Ishikawa (cell line): ENCODE data around the gene EMX1.

Experiments used
- CEBPB ChIP-seq: IDR thresholded peaks from 2 replicates; pipeline ENCODE4 v1.6.1; 2012
- EGR1 ChIP-seq: IDR thresholded peaks from 2 replicates; pipeline ENCODE4 v1.6.1; 2012
- EP300 ChIP-seq: IDR thresholded peaks from 2 replicates; pipeline ENCODE4 v1.6.1; 2012; ENCODE audit warnings: borderline replicate concordance
- RAD21 ChIP-seq: IDR thresholded peaks from 2 replicates; pipeline ENCODE4 v1.6.1; 2012; ENCODE audit warnings: low read depth
- TAF1 ChIP-seq: IDR thresholded peaks from 2 replicates; pipeline ENCODE4 v1.6.1; 2012; ENCODE audit warnings: low read depth, mild to moderate bottlenecking
- TEAD4 ChIP-seq: IDR thresholded peaks from 2 replicates; pipeline ENCODE4 v1.6.1; 2012
- USF1 ChIP-seq: IDR thresholded peaks from 2 replicates; pipeline ENCODE4 v1.6.1; 2012
- ZBTB7A ChIP-seq: IDR thresholded peaks from 2 replicates; pipeline ENCODE4 v1.6.1; 2012; ENCODE audit warnings: low read depth
- TF ChIP-seq, protein P1 (sequence below): IDR thresholded peaks from 2 replicates; pipeline ENCODE4 v1.6.1; 2012; ENCODE audit warnings: low read depth, mild to moderate bottlenecking

GRCh38 chr2:72901426-72901825 is 15.9 kb upstream of the EMX1 start:
- no peak for TF ChIP-seq TEAD4
- TF ChIP-seq EGR1: no peak
- no peak for TF ChIP-seq RAD21
- TF ChIP-seq EP300: no peak
- TF ChIP-seq TAF1: no peak
- TF ChIP-seq ZBTB7A: no peak
- TF ChIP-seq CEBPB: no peak
- no peak for TF ChIP-seq USF1
- TF ChIP-seq, protein P1, sequence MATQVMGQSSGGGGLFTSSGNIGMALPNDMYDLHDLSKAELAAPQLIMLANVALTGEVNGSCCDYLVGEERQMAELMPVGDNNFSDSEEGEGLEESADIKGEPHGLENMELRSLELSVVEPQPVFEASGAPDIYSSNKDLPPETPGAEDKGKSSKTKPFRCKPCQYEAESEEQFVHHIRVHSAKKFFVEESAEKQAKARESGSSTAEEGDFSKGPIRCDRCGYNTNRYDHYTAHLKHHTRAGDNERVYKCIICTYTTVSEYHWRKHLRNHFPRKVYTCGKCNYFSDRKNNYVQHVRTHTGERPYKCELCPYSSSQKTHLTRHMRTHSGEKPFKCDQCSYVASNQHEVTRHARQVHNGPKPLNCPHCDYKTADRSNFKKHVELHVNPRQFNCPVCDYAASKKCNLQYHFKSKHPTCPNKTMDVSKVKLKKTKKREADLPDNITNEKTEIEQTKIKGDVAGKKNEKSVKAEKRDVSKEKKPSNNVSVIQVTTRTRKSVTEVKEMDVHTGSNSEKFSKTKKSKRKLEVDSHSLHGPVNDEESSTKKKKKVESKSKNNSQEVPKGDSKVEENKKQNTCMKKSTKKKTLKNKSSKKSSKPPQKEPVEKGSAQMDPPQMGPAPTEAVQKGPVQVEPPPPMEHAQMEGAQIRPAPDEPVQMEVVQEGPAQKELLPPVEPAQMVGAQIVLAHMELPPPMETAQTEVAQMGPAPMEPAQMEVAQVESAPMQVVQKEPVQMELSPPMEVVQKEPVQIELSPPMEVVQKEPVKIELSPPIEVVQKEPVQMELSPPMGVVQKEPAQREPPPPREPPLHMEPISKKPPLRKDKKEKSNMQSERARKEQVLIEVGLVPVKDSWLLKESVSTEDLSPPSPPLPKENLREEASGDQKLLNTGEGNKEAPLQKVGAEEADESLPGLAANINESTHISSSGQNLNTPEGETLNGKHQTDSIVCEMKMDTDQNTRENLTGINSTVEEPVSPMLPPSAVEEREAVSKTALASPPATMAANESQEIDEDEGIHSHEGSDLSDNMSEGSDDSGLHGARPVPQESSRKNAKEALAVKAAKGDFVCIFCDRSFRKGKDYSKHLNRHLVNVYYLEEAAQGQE: no peak
